HFFc6 (cell line): ENCODE measurements around the gene B3GNT2. TPM values are rescaled to one million over a fixed set of nuclear protein-coding genes. Genes with fewer than 3 reads are reported as not detected.

Experiments
- DNase-seq: peaks from one replicate; pipeline ENCODE4 v3.0.0-alpha.2; 2018
- H3K27ac Mint-ChIP-seq: 2 replicates; pipeline ENCODE4 v1.8.0; 2020; ENCODE audit warnings: mild to moderate bottlenecking, mixed read lengths
- H3K27me3 Mint-ChIP-seq: 2 replicates; pipeline ENCODE4 v1.8.0; 2021; ENCODE audit warnings: mild to moderate bottlenecking, moderate library complexity, mixed read lengths; ENCODE audit not compliant: insufficient read depth
- H3K36me3 Mint-ChIP-seq: 2 replicates; pipeline ENCODE4 v1.8.0; 2021; ENCODE audit warnings: low read depth, mixed read lengths
- H3K4me1 Mint-ChIP-seq: 2 replicates; pipeline ENCODE4 v1.8.0; 2020; ENCODE audit warnings: low read depth, mixed read lengths
- H3K4me3 Mint-ChIP-seq: 2 replicates; pipeline ENCODE4 v1.8.0; 2020; ENCODE audit warnings: mild to moderate bottlenecking, moderate library complexity, mixed read lengths
- H3K9me3 Mint-ChIP-seq: 2 replicates; pipeline ENCODE4 v1.8.0; 2020; ENCODE audit warnings: mild to moderate bottlenecking, mixed read lengths
- total RNA-seq, 6 experiments: library from RNA; stranded (reverse); fragmentation: NEBNext Ultra II Directional; extraction: Animal tissue kit (Norgen Biotek cat#: 25700); gene quantifications; 2 replicates in 1 of 6; 3 replicates in 5 of 6; pipeline ENCODE4 v1.2.3, GENCODE V29; 2021
- TF ChIP-seq, protein P1 (sequence below): fragments of 200-600 bp; sonication (generic); IDR thresholded peaks from 2 replicates; pipeline ENCODE4 v1.5.0; 2021; ENCODE audit warnings: antibody characterized with exemption, mild to moderate bottlenecking

The B3GNT2 gene
- total RNA-seq, 6 experiments from 2014 or later, result 12.5 to 16.7 (median 15.1) TPM

DNA sequence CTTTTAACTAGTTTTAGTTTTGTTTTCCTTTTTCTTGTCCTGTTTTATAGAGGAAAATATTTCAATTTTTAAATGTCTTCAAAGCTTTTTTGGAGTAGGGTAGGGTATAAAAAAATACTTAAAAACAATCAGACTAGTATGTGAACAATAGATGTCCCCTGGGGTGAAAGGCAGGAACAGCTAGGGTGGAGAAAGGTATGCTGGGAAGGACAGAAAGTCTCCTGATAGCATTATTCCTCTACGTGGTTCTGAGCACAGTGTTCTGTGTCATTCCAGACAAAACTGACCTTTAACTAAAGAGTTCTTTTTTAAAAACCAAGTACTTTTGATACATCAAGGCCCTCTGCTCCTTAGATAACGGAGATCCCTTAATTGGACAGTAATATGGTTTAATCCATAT is 32.1 kb upstream of the B3GNT2 start:
- Mint-ChIP-seq H3K9me3 (no peaks in the 10 kb centered on the region), H3K27me3 (no peaks in the 10 kb centered on the region), H3K36me3 (no peaks in the 10 kb centered on the region), H3K27ac (no peak overlapping the region), H3K4me1 (peaks cover 7% of the 10 kb centered on the region; the same call in 1 of the 2 replicates), H3K4me3 (no peak overlapping the region)
- no peak for DNase-seq
- TF ChIP-seq, protein P1, sequence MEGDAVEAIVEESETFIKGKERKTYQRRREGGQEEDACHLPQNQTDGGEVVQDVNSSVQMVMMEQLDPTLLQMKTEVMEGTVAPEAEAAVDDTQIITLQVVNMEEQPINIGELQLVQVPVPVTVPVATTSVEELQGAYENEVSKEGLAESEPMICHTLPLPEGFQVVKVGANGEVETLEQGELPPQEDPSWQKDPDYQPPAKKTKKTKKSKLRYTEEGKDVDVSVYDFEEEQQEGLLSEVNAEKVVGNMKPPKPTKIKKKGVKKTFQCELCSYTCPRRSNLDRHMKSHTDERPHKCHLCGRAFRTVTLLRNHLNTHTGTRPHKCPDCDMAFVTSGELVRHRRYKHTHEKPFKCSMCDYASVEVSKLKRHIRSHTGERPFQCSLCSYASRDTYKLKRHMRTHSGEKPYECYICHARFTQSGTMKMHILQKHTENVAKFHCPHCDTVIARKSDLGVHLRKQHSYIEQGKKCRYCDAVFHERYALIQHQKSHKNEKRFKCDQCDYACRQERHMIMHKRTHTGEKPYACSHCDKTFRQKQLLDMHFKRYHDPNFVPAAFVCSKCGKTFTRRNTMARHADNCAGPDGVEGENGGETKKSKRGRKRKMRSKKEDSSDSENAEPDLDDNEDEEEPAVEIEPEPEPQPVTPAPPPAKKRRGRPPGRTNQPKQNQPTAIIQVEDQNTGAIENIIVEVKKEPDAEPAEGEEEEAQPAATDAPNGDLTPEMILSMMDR, result no peak

DNA sequence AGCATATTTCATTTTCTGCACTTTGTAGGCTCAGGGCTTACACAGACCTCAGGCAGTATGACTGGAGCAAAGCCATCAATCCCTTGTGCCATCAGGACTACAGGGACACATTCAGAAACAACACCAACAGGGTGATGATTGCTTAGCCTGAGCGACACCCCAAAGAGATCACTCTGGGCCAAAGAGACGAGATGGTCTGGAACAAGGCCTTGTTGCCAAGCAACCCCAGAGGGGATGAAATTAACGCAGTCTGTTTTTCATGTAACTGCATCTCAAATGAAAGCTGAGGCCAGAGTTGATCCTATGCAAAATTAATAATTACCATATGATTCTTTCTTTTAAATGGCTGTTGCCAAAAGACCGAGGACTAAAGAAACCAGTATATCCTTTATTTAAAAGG is 20.2 kb upstream of the B3GNT2 start:
- Mint-ChIP-seq H3K4me3 (no peak overlapping the region), H3K36me3 (no peaks in the 10 kb centered on the region), H3K4me1 (no peaks in the 10 kb centered on the region), H3K9me3 (no peaks in the 10 kb centered on the region), H3K27ac (no peak overlapping the region), H3K27me3 (no peaks in the 10 kb centered on the region; the same call in 1 of the 2 replicates)
- no peak for DNase-seq
- TF ChIP-seq, protein P1, result no peak

DNA sequence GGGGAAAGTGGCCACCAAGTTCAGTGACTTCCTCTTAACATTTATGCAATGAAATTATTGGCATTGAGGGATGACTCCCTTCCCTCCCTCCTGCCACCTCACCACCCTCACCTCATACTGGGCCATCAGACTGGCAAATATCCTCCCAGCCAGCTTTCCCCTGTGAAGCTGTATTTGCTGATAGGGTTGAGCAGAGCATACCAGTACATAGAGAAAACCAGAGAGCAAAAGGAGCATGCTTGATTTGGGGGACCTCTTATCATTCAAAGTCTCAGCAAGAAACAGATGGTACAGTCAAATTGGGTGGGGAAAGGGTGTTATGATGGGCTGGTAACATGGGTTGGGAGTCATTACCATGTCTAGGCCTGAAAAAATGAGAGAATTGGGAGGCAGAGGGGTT is 19.1 kb upstream of the B3GNT2 start:
- no peak for DNase-seq
- Mint-ChIP-seq H3K4me1 (no peaks in the 10 kb centered on the region), H3K36me3 (no peaks in the 10 kb centered on the region), H3K4me3 (no peak overlapping the region), H3K9me3 (no peaks in the 10 kb centered on the region), H3K27ac (no peak overlapping the region), H3K27me3 (no peaks in the 10 kb centered on the region; the same call in 1 of the 2 replicates)
- TF ChIP-seq, protein P1, result no peak

DNA sequence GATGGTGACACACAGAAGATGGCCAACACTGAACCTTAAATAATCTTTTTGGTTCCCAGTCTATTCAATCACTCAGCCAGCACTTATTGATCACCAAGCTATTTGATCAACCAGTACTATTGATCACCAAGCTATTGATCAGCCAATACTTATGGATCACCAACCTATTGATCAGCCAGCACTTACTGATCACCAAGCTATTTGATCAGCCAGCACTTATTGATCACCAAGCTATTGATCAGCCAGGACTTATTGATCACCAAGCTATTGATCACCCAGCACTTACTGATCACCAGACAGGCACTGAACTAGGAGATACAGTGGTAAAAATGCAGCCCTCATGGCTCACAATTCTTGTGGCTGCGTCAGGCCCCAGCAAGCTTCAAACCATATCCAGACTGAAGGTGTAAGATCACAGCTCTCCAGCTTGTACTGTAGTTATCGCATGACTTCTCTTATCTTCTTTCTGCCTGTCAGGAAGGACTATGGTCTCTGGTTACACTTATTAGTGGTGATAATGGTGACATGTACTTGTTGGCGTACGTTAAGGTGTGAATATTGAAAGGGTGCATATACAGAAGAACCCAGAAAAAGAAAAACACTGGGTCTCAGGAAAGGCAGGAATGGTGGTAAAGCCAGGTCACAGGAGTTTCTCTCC is 18.4 kb upstream of the B3GNT2 start:
- H3K27ac Mint-ChIP-seq, result no peak overlapping the region
- H3K4me3 Mint-ChIP-seq, result no peak overlapping the region
- no peaks in the 10 kb centered on the region; the same call in 1 of the 2 replicates for H3K27me3 Mint-ChIP-seq
- no peaks in the 10 kb centered on the region for H3K4me1 Mint-ChIP-seq
- no peaks in the 10 kb centered on the region for H3K36me3 Mint-ChIP-seq
- TF ChIP-seq, protein P1, result no peak
- no peaks in the 10 kb centered on the region for H3K9me3 Mint-ChIP-seq
- no peak for DNase-seq

DNA sequence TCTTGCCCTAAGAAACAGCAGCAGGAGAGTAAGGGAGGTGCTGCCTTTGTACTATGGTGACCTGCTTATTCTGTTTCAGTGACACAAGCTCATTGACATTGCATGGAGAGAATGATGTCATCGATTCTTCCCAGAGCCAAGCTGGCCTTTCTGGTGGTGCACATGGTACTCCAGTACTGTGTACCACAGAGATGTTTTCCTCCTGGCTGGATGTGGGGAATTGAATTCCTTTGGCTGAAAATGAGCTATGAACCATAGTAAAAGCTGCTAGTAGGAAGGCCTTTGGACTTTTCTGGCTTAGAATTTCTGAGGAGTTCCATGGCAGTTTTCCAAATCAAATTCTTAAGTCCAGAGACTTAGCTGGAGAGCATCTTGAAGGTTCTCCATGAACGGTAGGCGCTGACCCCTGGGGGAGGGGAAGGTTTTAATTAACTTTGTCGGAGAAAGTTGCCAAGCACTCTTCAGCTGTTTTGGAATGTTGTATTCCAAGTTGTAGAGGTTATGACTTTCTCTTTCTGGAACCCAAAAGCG is 17.1 kb upstream of the B3GNT2 start:
- TF ChIP-seq, protein P1, result no peak
- Mint-ChIP-seq H3K9me3 (no peaks in the 10 kb centered on the region), H3K4me3 (no peak overlapping the region), H3K27me3 (no peaks in the 10 kb centered on the region), H3K27ac (no peak overlapping the region), H3K36me3 (no peaks in the 10 kb centered on the region), H3K4me1 (no peaks in the 10 kb centered on the region)
- peak; percentile 39 for DNase-seq
